HEK293 (cell line): ENCODE measurements around the gene ALKAL2.

ENCODE experiments used
- CTCF ChIA-PET: fragments of 350-600 bp; formaldehyde crosslinking; extraction: SDS; loops from one replicate; lab custom pipeline; 2021; ENCODE audit warnings: antibody characterized with exemption; lab: Yijun Ruan, JAX
- POLR2A ChIA-PET: fragments of 300-600 bp; formaldehyde crosslinking; extraction: SDS; loops from one replicate; lab custom pipeline; 2020; ENCODE audit warnings: antibody characterized with exemption, inconsistent platforms; lab: Yijun Ruan, JAX
- H3K27ac ChIP-seq: fragments of 200-500 bp; sonication (Bioruptor generic); 2 replicates; pipeline ENCODE4 v1.5.1; 2014; ENCODE audit warnings: low read depth, low read length, control low read depth, inconsistent platforms; ENCODE audit errors: extremely low read depth
- H3K36me3 ChIP-seq, 2 experiments: fragments of 200-500 bp in 1 of 2; sonication (Bioruptor generic) in 1 of 2; 1 replicate in 1 of 2; 2 replicates in 1 of 2; pipeline ENCODE4 v1.5.1; 2014 to 2017; ENCODE audit warnings: inconsistent platforms in 2 of 2, low read length in 2 of 2; ENCODE audit not compliant: control insufficient read depth in 2 of 2, insufficient read depth in 1 of 2
- H3K4me1 ChIP-seq: fragments of 200-500 bp; sonication (Bioruptor generic); 2 replicates; pipeline ENCODE4 v1.5.1; 2014; ENCODE audit warnings: mild to moderate bottlenecking, low read length, inconsistent platforms; ENCODE audit not compliant: control insufficient read depth, insufficient read depth
- H3K4me3 ChIP-seq: 2 replicates; pipeline ENCODE4 v1.5.1; 2011; ENCODE audit warnings: low read depth, mild to moderate bottlenecking, control low read depth, low read length, moderate library complexity
- H3K9me3 ChIP-seq: fragments of 200-500 bp; sonication (Bioruptor generic); 2 replicates; pipeline ENCODE4 v1.5.1; 2014; ENCODE audit warnings: low read depth, low read length, inconsistent platforms; ENCODE audit not compliant: control insufficient read depth, insufficient read depth
- GLIS2 ChIP-seq: fragments of 450-650 bp; formaldehyde crosslinking; IDR thresholded peaks from 2 replicates; pipeline ENCODE4 v1.5.1; 2016; ENCODE audit warnings: missing biosample characterization, missing genetic modification characterization
- HOXD13 ChIP-seq: sonication (generic); formaldehyde crosslinking; IDR thresholded peaks from 2 replicates; pipeline ENCODE4 v1.8.0; 2022; ENCODE audit warnings: missing genetic modification reagents, borderline replicate concordance
- KLF9 ChIP-seq: fragments of 450-650 bp; formaldehyde crosslinking; IDR thresholded peaks from 2 replicates; pipeline ENCODE4 v1.5.1; 2016; ENCODE audit warnings: missing biosample characterization, missing genetic modification characterization, low read depth
- MYNN ChIP-seq: fragments of 450-650 bp; formaldehyde crosslinking; IDR thresholded peaks from 2 replicates; pipeline ENCODE4 v1.5.1; 2016; ENCODE audit warnings: missing biosample characterization, missing genetic modification characterization, borderline replicate concordance
- OVOL3 ChIP-seq: fragments of 450-650 bp; formaldehyde crosslinking; IDR thresholded peaks from 2 replicates; pipeline ENCODE4 v1.5.1; 2016; ENCODE audit warnings: missing biosample characterization, missing genetic modification characterization
- PRDM4 ChIP-seq: fragments of 450-650 bp; formaldehyde crosslinking; IDR thresholded peaks from 2 replicates; pipeline ENCODE4 v1.5.1; 2017; ENCODE audit warnings: missing biosample characterization, missing genetic modification characterization
- SP2 ChIP-seq: fragments of 450-650 bp; formaldehyde crosslinking; IDR thresholded peaks from 2 replicates; pipeline ENCODE4 v1.5.1; 2016; ENCODE audit warnings: missing biosample characterization, missing genetic modification characterization
- ZBTB17 ChIP-seq: fragments of 450-650 bp; formaldehyde crosslinking; IDR thresholded peaks from 2 replicates; pipeline ENCODE4 v1.5.1; 2016; ENCODE audit warnings: missing biosample characterization, missing genetic modification characterization
- ZBTB8A ChIP-seq: fragments of 450-650 bp; formaldehyde crosslinking; IDR thresholded peaks from 2 replicates; pipeline ENCODE4 v1.5.1; 2016; ENCODE audit warnings: missing biosample characterization, missing genetic modification characterization
- ZEB2 ChIP-seq: fragments of 450-650 bp; formaldehyde crosslinking; IDR thresholded peaks from 2 replicates; pipeline ENCODE4 v1.5.1; 2016; ENCODE audit warnings: missing biosample characterization, missing genetic modification characterization
- ZNF140 ChIP-seq: fragments of 450-650 bp; formaldehyde crosslinking; IDR thresholded peaks from 2 replicates; pipeline ENCODE4 v1.5.1; 2016; ENCODE audit warnings: missing biosample characterization, missing genetic modification characterization
- ZNF169 ChIP-seq: fragments of 450-650 bp; formaldehyde crosslinking; IDR thresholded peaks from 2 replicates; pipeline ENCODE4 v1.5.1; 2016; ENCODE audit warnings: missing biosample characterization, missing genetic modification characterization
- ZNF174 ChIP-seq: fragments of 450-650 bp; formaldehyde crosslinking; IDR thresholded peaks from 2 replicates; pipeline ENCODE4 v1.5.0; 2017; ENCODE audit warnings: missing biosample characterization, mild to moderate bottlenecking, missing genetic modification characterization
- ZNF223 ChIP-seq: fragments of 450-650 bp; formaldehyde crosslinking; IDR thresholded peaks from 2 replicates; pipeline ENCODE4 v1.5.1; 2016; ENCODE audit warnings: missing biosample characterization, missing genetic modification characterization
- ZNF26 ChIP-seq: fragments of 450-650 bp; formaldehyde crosslinking; IDR thresholded peaks from 2 replicates; pipeline ENCODE4 v1.5.1; 2016; ENCODE audit warnings: missing biosample characterization, missing genetic modification characterization
- ZNF324 ChIP-seq: fragments of 450-650 bp; formaldehyde crosslinking; IDR thresholded peaks from 2 replicates; pipeline ENCODE4 v1.5.1; 2016; ENCODE audit warnings: missing biosample characterization, missing genetic modification characterization
- ZNF488 ChIP-seq: fragments of 450-650 bp; formaldehyde crosslinking; IDR thresholded peaks from 2 replicates; pipeline ENCODE4 v1.5.1; 2016; ENCODE audit warnings: missing biosample characterization, missing genetic modification characterization
- ZNF514 ChIP-seq: fragments of 450-650 bp; formaldehyde crosslinking; IDR thresholded peaks from 2 replicates; pipeline ENCODE4 v1.5.1; 2016; ENCODE audit warnings: missing biosample characterization, missing genetic modification characterization
- ZNF521 ChIP-seq: fragments of 450-650 bp; formaldehyde crosslinking; IDR thresholded peaks from 2 replicates; pipeline ENCODE4 v1.5.1; 2017; ENCODE audit warnings: missing biosample characterization, mild to moderate bottlenecking, missing genetic modification characterization
- ZNF571 ChIP-seq: fragments of 450-650 bp; formaldehyde crosslinking; IDR thresholded peaks from 2 replicates; pipeline ENCODE4 v1.5.0; 2017; ENCODE audit warnings: missing biosample characterization, missing genetic modification characterization
- ZNF585B ChIP-seq: fragments of 450-650 bp; formaldehyde crosslinking; IDR thresholded peaks from 2 replicates; pipeline ENCODE4 v1.5.1; 2016; ENCODE audit warnings: missing biosample characterization, missing genetic modification characterization
- ZNF596 ChIP-seq: fragments of 450-650 bp; IDR thresholded peaks from 2 replicates; pipeline ENCODE4 v1.5.0; 2018; ENCODE audit warnings: missing biosample characterization, mild to moderate bottlenecking, missing genetic modification characterization, moderate library complexity
- ZNF658 ChIP-seq: fragments of 450-650 bp; formaldehyde crosslinking; IDR thresholded peaks from 2 replicates; pipeline ENCODE4; 2016; ENCODE audit warnings: missing biosample characterization, missing genetic modification characterization
- ZNF843 ChIP-seq: fragments of 450-650 bp; formaldehyde crosslinking; IDR thresholded peaks from 2 replicates; pipeline ENCODE4 v1.5.1; 2016; ENCODE audit warnings: missing biosample characterization, missing genetic modification characterization
- ZSCAN18 ChIP-seq: fragments of 450-650 bp; formaldehyde crosslinking; IDR thresholded peaks from 2 replicates; pipeline ENCODE4 v1.5.1; 2016; ENCODE audit warnings: missing biosample characterization, missing genetic modification characterization

Gene ALKAL2

GRCh38 chr2:238431-238830 is 49.5 kb downstream of the ALKAL2 start (continued):
- TF ChIP-seq OVOL3 (tag by site-specific recombination), result no peak
- no peak for TF ChIP-seq MYNN (tag by site-specific recombination)
- TF ChIP-seq ZBTB8A (tag by site-specific recombination), result no peak

GRCh38 chr2:237878-238277 is 50.0 kb downstream of the ALKAL2 start:
- Histone ChIP-seq H3K4me3 (no peak overlapping the region), H3K4me1 (no peaks in the 10 kb centered on the region), H3K36me3 (no peaks in the 10 kb centered on the region), H3K27ac (no peak overlapping the region), H3K9me3 (no peaks in the 10 kb centered on the region)
- CTCF ChIA-PET, result interaction anchor here (2.1 kb wide), 1 partner anchor 9 kb away, joined by 19 read pairs; no protein-coding TSS in a partner anchor
- POLR2A ChIA-PET, result no interaction called here
- TF ChIP-seq SP2 (tag by site-specific recombination), result no peak
- no peak for TF ChIP-seq ZNF585B (tag by site-specific recombination)
- no peak for TF ChIP-seq GLIS2 (tag by site-specific recombination)

- no peak overlapping the region for H3K4me3 ChIP-seq
- no peaks in the 10 kb centered on the region for H3K36me3 ChIP-seq
- no peak overlapping the region for H3K27ac ChIP-seq
- ChIA-PET CTCF (interaction anchor here (2.1 kb wide), 1 partner anchor 10 kb away, joined by 19 read pairs; no protein-coding TSS in a partner anchor), POLR2A (interaction anchor here (0.6 kb wide), 1 partner anchor 70 kb away, joined by 4 read pairs; no protein-coding TSS in a partner anchor)
- no peaks in the 10 kb centered on the region for H3K9me3 ChIP-seq
- TF ChIP-seq ZNF571 (tag by site-specific recombination) (no peak), ZEB2 (tag by site-specific recombination) (no peak), ZNF596 (tag by site-specific recombination) (no peak), KLF9 (tag by site-specific recombination) (no peak), ZBTB17 (tag by site-specific recombination) (no peak), ZNF140 (tag by site-specific recombination) (no peak), ZNF658 (tag by site-specific recombination) (no peak), ZNF488 (tag by site-specific recombination) (no peak), ZNF169 (no peak), ZNF521 (tag by site-specific recombination) (no peak), ZNF843 (tag by site-specific recombination) (no peak), PRDM4 (tag by site-specific recombination) (no peak), ZNF223 (tag by site-specific recombination) (no peak), SP2 (tag by site-specific recombination) (no peak), ZSCAN18 (no peak), HOXD13 (CRISPR knock-in tag) (no peak), ZNF324 (no peak), ZNF514 (tag by site-specific recombination) (no peak), ZNF174 (no peak), ZNF26 (no peak)
- H3K4me1 ChIP-seq, result no peaks in the 10 kb centered on the region
These were observed 50.8 kb downstream of the ALKAL2 start for GRCh38 chr2:236993-237539.
